SK-N-SH (cell line): ENCODE results near the gene IPCEF1.

Experiments used
- FOXJ3 ChIP-seq: sonication (generic); formaldehyde crosslinking; IDR thresholded peaks from 2 replicates; pipeline ENCODE4 v1.5.1; 2020; ENCODE audit warnings: mild to moderate bottlenecking, missing genetic modification reagents
- JUND ChIP-seq: IDR thresholded peaks from 2 replicates; pipeline ENCODE4 v1.4.0; 2012
- POLR2AphosphoS5 ChIP-seq: IDR thresholded peaks from 2 replicates; pipeline ENCODE4 v1.6.1; 2012; ENCODE audit warnings: low read depth, low read length
- YY1 ChIP-seq: IDR thresholded peaks from 2 replicates; pipeline ENCODE4 v1.4.0; 2012; ENCODE audit warnings: low read depth, mild to moderate bottlenecking
- TF ChIP-seq, protein P1 (sequence below): fragments of 200-600 bp; sonication (generic); IDR thresholded peaks from 2 replicates; pipeline ENCODE4 v1.6.1; 2017; ENCODE audit warnings: antibody characterized with exemption, mild to moderate bottlenecking, moderate library complexity

DNA sequence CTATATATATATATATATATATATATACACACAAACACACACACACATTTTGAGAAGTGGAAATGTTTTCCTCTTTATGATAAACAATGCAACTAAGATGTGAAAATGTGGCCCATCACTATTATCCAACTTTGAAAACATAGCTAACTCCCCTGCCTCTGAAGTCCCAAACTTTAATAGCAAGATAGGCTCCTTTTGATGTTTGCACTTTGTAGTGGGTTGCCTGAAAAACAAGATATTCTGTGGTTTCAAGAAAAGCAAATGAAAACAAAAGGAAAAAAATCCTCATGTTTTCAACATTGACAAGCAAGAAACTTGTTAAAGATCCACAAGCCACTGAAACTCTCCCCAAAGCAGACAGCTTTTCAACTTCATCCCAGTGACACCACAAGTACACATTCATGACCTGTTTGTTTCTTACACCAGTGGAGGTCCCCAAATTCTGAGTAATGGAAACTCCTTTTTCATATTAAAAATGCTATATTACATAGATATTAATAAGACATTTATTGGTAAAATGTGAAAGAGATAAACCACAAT lies 90.0 kb downstream of the IPCEF1 start:
- TF ChIP-seq YY1: no peak
- no peak for TF ChIP-seq FOXJ3
- TF ChIP-seq, protein P1, sequence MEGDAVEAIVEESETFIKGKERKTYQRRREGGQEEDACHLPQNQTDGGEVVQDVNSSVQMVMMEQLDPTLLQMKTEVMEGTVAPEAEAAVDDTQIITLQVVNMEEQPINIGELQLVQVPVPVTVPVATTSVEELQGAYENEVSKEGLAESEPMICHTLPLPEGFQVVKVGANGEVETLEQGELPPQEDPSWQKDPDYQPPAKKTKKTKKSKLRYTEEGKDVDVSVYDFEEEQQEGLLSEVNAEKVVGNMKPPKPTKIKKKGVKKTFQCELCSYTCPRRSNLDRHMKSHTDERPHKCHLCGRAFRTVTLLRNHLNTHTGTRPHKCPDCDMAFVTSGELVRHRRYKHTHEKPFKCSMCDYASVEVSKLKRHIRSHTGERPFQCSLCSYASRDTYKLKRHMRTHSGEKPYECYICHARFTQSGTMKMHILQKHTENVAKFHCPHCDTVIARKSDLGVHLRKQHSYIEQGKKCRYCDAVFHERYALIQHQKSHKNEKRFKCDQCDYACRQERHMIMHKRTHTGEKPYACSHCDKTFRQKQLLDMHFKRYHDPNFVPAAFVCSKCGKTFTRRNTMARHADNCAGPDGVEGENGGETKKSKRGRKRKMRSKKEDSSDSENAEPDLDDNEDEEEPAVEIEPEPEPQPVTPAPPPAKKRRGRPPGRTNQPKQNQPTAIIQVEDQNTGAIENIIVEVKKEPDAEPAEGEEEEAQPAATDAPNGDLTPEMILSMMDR: no peak
- TF ChIP-seq POLR2AphosphoS5: no peak
- TF ChIP-seq JUND: no peak
